DOHH2 (cell line): ENCODE results near the gene MYCBPAP.
A peak's percentile ranks its signal among the peaks of the same experiment; 100 is the strongest.

ENCODE experiments used
- H3F3A ChIP-seq: fragments of 200-600 bp; sonication (generic), shearing (Covaris generic); 2 replicates; pipeline ENCODE4 v1.6.0; 2016; ENCODE audit warnings: antibody characterized with exemption, mild to moderate bottlenecking; ENCODE audit not compliant: control insufficient read depth, insufficient read depth
- H3K27ac ChIP-seq: fragments of 200-600 bp; sonication (generic); 2 replicates; pipeline ENCODE4 v1.5.1; 2014; ENCODE audit warnings: low read depth, mild to moderate bottlenecking, low read length, moderate library complexity
- H3K27me3 ChIP-seq: fragments of 200-600 bp; sonication (generic); 2 replicates; pipeline ENCODE4 v1.6.1; 2014; ENCODE audit warnings: mild to moderate bottlenecking, low read length, mixed read lengths; ENCODE audit not compliant: control insufficient read depth
- H3K36me3 ChIP-seq: fragments of 200-600 bp; sonication (generic); 2 replicates; pipeline ENCODE4 v1.6.1; 2014; ENCODE audit warnings: mild to moderate bottlenecking, low read length, moderate library complexity, mixed read lengths; ENCODE audit not compliant: control insufficient read depth
- H3K4me1 ChIP-seq: fragments of 200-600 bp; sonication (generic); 2 replicates; pipeline ENCODE4 v1.6.1; 2014; ENCODE audit warnings: mild to moderate bottlenecking, low read length, mixed read lengths; ENCODE audit not compliant: control insufficient read depth
- H3K4me2 ChIP-seq: fragments of 200-600 bp; sonication (generic); 2 replicates; pipeline ENCODE4 v1.6.0; 2014; ENCODE audit warnings: mild to moderate bottlenecking, low read length, moderate library complexity
- H3K4me3 ChIP-seq: fragments of 200-600 bp; sonication (generic); 2 replicates; pipeline ENCODE4 v1.5.1; 2014; ENCODE audit warnings: mild to moderate bottlenecking, low read length, mixed read lengths
- H3K79me2 ChIP-seq: fragments of 200-600 bp; sonication (generic); 2 replicates; pipeline ENCODE4 v1.6.1; 2014; ENCODE audit warnings: mild to moderate bottlenecking, low read length, mixed read lengths; ENCODE audit not compliant: control insufficient read depth
- H3K9me2 ChIP-seq: fragments of 200-600 bp; sonication (generic); replicated peaks from 2 replicates; pipeline ENCODE4 v1.6.1; 2014; ENCODE audit warnings: mild to moderate bottlenecking, low read length, mixed read lengths; ENCODE audit not compliant: control insufficient read depth
- H3K9me3 ChIP-seq: fragments of 200-600 bp; sonication (generic); 2 replicates; pipeline ENCODE4 v1.6.1; 2014; ENCODE audit warnings: antibody characterized with exemption, low read length, mixed read lengths; ENCODE audit not compliant: control insufficient read depth, insufficient read depth
- H4K20me1 ChIP-seq: fragments of 200-600 bp; sonication (generic); 2 replicates; pipeline ENCODE4 v1.6.0; 2014; ENCODE audit warnings: low read depth, mild to moderate bottlenecking, antibody characterized with exemption, low read length, moderate library complexity; ENCODE audit not compliant: control insufficient read depth, insufficient read depth
- EZH2phosphoT487 ChIP-seq: fragments of 200-600 bp; sonication (generic); IDR thresholded peaks from 2 replicates; pipeline ENCODE4 v1.6.1; 2017; ENCODE audit warnings: borderline replicate concordance, mild to moderate bottlenecking, antibody characterized with exemption, low read length, moderate library complexity, mixed read lengths
- TF ChIP-seq, protein P1 (sequence below): fragments of 200-600 bp; sonication (generic); IDR thresholded peaks from one replicate; pipeline ENCODE4 v1.5.1; 2014; ENCODE audit warnings: antibody characterized with exemption, mild to moderate bottlenecking, low read depth, low read length; ENCODE audit not compliant: poor library complexity, severe bottlenecking

MYCBPAP gene

DNA sequence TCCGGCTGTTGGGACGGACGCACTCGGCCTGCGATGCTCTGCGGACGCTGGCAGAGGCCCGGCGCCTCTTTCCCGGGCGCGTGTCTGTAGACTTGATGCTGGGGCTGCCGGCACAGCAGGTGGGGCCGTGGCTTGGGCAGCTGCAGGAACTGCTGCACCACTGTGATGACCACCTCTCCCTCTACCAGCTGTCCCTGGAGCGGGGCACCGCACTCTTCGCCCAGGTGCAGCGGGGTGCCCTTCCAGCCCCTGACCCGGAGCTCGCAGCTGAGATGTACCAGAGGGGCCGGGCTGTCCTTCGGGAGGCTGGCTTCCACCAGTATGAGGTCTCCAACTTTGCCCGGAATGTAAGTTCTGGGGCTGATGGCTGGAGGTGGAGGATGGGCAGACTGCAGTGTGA lies 26.1 kb upstream of the MYCBPAP start:
- no peak overlapping the region for H3K27ac ChIP-seq
- H4K20me1 ChIP-seq, result no peaks in the 10 kb centered on the region
- no peaks in the 10 kb centered on the region for H3K9me3 ChIP-seq
- no peak overlapping the region for H3K4me3 ChIP-seq
- no peaks in the 10 kb centered on the region for H3K9me2 ChIP-seq
- no peak overlapping the region for H3K4me2 ChIP-seq
- peaks cover 27% of the 10 kb centered on the region for H3K4me1 ChIP-seq
- TF ChIP-seq EZH2phosphoT487, result no peak
- TF ChIP-seq, protein P1, sequence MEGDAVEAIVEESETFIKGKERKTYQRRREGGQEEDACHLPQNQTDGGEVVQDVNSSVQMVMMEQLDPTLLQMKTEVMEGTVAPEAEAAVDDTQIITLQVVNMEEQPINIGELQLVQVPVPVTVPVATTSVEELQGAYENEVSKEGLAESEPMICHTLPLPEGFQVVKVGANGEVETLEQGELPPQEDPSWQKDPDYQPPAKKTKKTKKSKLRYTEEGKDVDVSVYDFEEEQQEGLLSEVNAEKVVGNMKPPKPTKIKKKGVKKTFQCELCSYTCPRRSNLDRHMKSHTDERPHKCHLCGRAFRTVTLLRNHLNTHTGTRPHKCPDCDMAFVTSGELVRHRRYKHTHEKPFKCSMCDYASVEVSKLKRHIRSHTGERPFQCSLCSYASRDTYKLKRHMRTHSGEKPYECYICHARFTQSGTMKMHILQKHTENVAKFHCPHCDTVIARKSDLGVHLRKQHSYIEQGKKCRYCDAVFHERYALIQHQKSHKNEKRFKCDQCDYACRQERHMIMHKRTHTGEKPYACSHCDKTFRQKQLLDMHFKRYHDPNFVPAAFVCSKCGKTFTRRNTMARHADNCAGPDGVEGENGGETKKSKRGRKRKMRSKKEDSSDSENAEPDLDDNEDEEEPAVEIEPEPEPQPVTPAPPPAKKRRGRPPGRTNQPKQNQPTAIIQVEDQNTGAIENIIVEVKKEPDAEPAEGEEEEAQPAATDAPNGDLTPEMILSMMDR, result no peak
- H3K27me3 ChIP-seq, result no peaks in the 10 kb centered on the region
- peaks cover 30% of the 10 kb centered on the region for H3K36me3 ChIP-seq
- peaks cover 13% of the 10 kb centered on the region for H3K79me2 ChIP-seq
- H3F3A ChIP-seq, result peaks cover 7% of the 10 kb centered on the region

DNA sequence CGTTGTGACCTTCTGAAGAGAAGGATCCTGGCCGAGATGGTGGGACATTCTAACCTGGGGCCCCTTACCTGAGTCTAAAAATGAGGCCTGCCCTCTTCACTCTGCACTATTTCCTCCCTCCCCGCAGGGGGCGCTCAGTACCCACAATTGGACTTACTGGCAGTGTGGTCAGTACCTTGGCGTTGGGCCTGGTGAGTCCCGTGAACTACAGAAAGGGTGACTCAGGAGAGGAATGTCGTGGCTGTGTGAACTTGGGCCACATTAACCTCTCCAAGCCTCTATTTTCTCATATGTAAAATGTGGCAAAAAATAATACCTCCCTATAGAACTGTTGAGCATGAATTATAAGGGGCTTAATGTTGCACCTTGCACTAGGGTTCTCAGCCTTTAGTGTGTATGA lies 25.7 kb upstream of the MYCBPAP start:
- Histone ChIP-seq H3K27ac (no peak overlapping the region), H3K9me3 (no peaks in the 10 kb centered on the region), H4K20me1 (no peaks in the 10 kb centered on the region), H3K9me2 (no peaks in the 10 kb centered on the region), H3K36me3 (peaks cover 30% of the 10 kb centered on the region), H3K4me3 (no peak overlapping the region), H3K79me2 (peaks cover 13% of the 10 kb centered on the region), H3K4me2 (no peak overlapping the region), H3K27me3 (no peaks in the 10 kb centered on the region), H3K4me1 (peaks cover 27% of the 10 kb centered on the region), H3F3A (peaks cover 7% of the 10 kb centered on the region)
- TF ChIP-seq, protein P1, result peak; percentile 97
- TF ChIP-seq EZH2phosphoT487, result no peak

DNA sequence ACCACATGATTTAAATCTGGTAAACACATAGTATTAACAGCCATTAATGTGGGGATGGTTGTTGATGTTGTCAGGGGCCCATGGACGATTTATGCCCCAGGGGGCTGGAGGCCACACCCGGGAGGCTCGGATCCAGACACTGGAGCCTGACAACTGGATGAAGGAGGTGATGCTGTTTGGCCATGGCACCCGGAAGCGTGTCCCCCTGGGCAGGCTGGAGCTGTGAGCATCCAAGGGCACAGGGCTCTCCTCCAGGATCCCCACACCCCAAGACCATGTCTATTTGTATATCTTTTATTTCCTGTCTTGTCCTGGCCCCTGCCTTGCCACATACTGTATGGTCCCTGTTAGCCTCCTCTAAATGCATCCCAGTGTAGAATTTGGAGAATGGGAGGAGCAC lies 25.0 kb upstream of the MYCBPAP start:
- H3K27me3 ChIP-seq, result no peaks in the 10 kb centered on the region
- peaks cover 13% of the 10 kb centered on the region for H3K79me2 ChIP-seq
- peaks cover 22% of the 10 kb centered on the region for H3K4me1 ChIP-seq
- H3K9me3 ChIP-seq, result no peaks in the 10 kb centered on the region
- no peaks in the 10 kb centered on the region for H3K9me2 ChIP-seq
- H4K20me1 ChIP-seq, result no peaks in the 10 kb centered on the region
- no peak overlapping the region for H3K4me3 ChIP-seq
- no peak overlapping the region for H3K4me2 ChIP-seq
- H3K27ac ChIP-seq, result no peak overlapping the region
- H3F3A ChIP-seq, result peaks cover 7% of the 10 kb centered on the region
- TF ChIP-seq, protein P1, result no peak
- no peak for TF ChIP-seq EZH2phosphoT487
- H3K36me3 ChIP-seq, result peaks cover 30% of the 10 kb centered on the region
